KBM-7 (cell line): ENCODE measurements around the gene CACNA1C.
A peak's percentile ranks its signal among the peaks of the same experiment; 100 is the strongest.

ENCODE experiments used
- DNase-seq: peaks from one replicate; pipeline ENCODE4 v3.0.0-alpha.2; 2015
- in situ Hi-C: fragments of 300-500 bp; cut with MboI; formaldehyde crosslinking; loops from 2 replicates; pipeline ENCODE4 v1.14.3; 2020; ENCODE audit warnings: low sequenced_read_pairs, low pct_unique_long_range_greater_than_20kb, mixed read lengths

Gene CACNA1C

DNA sequence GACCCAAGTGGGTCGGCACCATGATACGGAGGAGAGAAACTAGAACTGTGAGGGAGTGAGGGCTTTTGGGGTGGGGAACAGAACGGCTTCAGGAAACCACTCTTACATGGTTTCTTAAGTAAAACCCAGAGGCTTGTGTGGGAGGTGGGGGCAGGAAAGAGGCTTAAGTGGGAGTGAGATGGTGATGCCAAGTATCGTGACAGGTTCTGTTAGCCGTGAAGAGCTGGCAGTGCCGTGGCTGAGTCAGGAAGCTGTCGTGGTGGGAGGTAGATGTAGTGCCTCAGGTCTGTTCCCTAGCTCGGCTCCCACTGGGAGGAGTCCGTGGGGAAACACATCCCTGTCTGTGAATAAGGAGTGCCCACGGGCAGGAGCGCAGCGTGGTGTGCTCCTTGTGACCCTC, 556.2 kb downstream of the CACNA1C start:
- peak; percentile 25 for DNase-seq
- in situ Hi-C loops = no loop called here

- DNase-seq = no peak
- in situ Hi-C loops = no loop called here
These were observed 557.6 kb downstream of the CACNA1C start for GRCh38 chr12:2610358-2610757.

DNA sequence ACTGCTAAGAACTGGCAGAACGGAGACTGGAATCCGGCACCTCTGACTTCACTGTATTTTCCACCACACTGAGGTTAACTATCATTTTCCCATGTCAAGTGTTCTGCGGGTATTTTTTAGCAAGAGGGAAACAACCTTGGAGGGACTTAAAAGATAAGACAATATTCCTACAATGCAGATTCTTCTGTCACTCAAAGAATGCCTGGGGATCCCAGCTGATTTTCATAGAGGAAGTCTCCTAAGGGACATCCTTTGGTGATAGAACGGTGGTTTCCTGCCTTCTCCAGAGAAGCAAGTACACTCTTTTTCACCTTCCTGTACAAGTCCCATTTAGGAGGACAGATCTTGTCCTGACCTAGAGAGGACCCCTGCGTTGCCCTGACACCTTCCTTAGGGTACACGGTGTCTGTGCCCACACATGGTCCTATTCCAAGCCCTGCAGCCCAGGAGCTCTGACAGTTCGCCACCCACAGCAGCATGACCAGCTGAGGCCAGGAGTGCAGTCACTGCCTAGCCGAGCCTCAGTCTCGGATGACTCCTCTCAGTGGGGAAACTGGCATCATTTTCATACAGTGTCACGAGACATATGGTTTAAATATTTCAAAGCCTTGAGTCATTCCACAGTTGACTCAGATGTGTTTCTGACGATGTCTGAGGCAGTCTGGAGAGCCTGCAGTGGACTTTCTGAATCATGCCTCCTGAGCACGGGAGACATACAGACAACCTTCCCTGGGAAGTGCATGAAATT, 560.7 kb downstream of the CACNA1C start:
- in situ Hi-C loops = no loop called here
- peak; percentile 20 for DNase-seq

DNA sequence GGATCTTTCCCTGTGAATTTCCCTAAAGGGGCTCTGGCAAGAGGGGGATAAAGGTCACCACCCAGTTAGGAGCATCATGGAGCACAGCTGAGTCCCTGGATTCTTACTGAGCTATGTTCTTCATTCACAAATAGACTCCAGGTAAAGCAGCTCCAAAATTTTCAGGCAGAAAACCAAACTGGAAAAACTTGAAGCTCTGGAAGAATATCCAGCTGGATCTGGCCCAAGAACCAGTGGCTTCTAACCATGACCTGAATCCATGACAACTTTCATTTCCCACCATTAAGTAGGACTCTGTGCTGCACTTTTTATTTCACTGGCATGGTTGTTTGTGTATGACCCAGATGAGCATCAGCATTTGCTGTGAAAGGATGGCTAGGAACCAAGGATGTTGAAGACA, 561.6 kb downstream of the CACNA1C start:
- no peak for DNase-seq
- in situ Hi-C loops = no loop called here

- in situ Hi-C loops = no loop called here
- DNase-seq = no peak
These were observed 563.0 kb downstream of the CACNA1C start for GRCh38 chr12:2615665-2616402.

DNA sequence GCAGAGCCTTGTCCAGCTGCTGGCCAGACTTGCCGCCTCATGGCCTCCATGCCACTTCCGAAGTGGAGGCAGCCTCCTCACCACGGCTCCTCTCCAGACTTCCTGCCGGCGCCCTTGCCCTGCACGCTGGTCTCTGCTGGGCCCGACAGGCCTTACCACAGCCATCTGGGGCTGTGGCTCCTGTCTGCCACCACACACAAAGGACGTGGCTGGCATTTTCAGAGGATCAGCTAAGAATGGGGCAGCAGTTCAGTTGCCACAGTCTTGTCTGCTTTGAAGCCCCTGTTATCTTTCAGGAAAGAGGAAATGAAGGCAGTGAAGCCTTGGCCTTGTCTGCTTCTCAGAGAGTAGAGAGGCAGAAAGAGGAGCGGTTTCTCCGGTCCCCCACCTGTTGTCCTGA, 564.0 kb downstream of the CACNA1C start:
- peak; percentile 67 for DNase-seq
- in situ Hi-C loops = no loop called here

DNA sequence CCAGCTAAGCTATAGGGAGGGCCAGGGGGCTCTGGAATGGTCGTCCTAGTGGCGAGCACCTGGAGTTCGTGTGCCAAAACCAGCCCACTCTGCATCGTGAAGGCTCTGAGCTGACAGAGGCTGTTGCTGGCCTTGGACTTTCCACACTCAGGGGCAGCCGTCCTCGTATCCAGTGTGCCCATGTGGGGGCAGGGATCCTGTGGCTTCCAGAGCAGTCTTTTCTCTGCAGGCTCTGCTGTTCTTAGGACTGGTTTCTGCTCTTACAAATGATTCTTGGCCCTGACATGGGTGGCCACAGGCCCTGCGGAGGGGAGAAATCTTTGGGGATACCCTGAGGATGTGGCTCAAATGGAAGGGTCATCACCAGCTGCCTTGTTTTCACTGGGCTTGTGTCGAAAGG, 564.6 kb downstream of the CACNA1C start:
- DNase-seq = no peak
- in situ Hi-C loops = no loop called here

- peak; percentile 60 for DNase-seq
- in situ Hi-C loops = no loop called here
These were observed 565.7 kb downstream of the CACNA1C start for GRCh38 chr12:2618291-2618995.

GRCh38 chr12:2619136-2619535, 566.3 kb downstream of the CACNA1C start:
- in situ Hi-C loops = no loop called here
- DNase-seq = no peak

GRCh38 chr12:2622460-2622859, 569.7 kb downstream of the CACNA1C start:
- in situ Hi-C loops = no loop called here
- no peak for DNase-seq

- no peak for DNase-seq
- in situ Hi-C loops = no loop called here
These were observed 570.7 kb downstream of the CACNA1C start for GRCh38 chr12:2623472-2623871.

DNA sequence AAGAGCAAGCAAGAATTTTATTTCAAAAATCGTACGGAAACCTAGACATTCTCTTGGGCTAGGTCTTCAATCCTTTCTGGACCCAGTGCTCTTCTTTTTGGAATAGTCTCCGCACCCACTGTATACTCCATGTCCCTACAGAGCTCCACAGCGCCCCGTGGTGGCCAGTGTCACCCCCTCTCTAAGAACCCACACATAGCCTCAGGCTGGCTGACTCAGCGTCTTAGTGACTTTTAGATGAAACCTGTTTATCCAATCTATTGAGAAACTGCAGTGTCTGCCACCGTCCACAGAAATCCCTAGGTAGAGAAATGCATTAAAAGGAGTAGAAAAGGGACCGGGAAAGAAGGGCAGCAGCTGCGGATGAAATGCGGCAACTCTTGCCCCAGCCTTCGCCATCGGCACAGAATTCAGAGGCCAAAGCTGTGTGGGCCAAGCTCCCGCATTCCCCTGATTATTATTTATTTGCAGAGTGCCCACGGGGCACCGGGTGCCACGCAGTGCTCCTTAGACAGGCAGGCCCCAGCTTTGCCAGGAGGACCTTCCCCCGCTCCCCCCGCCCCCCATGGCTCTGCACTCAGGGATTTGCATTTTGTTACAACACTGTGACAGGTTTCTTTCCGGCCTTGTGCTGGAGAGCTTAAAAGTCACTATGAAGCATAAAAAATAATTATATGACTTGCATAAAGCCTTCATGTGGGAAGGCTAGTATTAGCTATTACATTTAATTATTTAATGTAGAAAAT, 571.9 kb downstream of the CACNA1C start:
- peak; percentile 62 for DNase-seq
- in situ Hi-C loops = no loop called here

DNA sequence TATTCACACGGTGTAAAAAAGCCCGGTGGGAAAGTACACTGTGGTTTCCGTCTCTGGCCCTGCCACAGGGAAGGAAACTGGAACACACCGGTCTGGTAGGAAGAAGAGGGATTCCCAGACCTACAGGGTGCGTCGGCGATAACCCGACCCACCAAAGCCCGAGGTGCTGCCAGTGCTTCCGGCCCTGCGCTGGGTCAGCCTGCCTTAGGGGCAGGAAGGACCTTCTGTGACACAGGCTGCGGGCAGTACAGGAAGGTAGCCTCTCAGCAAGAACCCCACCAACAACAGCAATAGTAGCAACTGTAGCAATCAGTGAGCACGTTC, 572.5 kb downstream of the CACNA1C start:
- no peak for DNase-seq

DNA sequence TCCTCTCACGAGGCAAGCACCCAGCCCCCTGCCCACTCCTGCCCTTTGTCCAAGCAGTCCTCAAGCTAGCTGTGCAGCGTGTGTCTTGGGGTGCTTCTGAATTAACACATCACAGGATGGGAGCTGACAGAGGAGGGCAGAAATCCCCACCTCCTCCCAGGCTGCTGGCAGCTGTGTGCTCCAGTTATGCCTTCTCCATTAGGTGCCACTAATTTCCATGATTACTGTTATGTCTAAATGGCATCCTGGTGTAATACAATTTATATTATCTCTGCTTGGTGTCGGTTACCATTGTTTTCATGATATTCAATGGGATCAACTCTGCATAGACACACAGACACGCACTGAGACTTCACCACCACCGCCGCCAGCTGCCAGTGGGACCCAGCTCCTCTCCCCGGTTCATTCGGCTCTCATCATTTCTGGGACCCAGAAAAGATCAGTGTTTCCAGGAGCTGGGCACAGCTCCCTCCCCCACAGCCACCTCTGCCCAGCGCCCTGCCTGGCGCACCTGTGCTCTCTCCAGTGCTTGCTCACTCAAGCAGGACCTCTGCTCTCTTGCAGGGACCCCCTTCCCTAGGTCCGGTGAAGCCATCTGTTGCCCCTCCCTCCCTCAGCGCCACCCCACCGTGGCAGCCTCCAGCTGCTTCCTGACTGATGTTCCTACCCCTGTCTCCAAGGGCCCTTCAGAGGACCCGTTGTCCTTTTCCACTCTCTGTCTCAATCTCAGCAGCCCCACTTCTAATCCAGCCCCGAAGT, 574.5 kb downstream of the CACNA1C start:
- DNase-seq = no peak
- in situ Hi-C loops = no loop called here

More for the DNA sequence above, 572.5 kb downstream of the CACNA1C start:
- in situ Hi-C loops = no loop called here

DNA sequence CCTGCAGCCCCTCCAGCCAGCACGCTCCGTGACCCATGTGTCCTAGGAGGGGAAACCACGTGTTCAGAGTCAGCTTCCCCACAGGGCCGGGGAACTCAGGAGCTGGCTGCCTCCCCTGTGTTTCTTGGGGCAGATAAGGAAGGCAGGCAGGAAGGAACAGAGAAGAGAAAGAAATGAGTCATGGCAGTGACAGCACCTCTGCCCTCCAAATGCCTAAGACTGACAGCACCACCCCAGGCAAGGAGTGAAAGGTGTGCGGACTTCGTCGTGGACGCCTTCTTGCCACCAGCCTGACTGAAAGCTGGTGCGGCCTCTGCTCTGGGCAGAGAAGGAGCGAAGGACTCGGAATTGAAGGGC, 575.0 kb downstream of the CACNA1C start:
- DNase-seq = no peak
- in situ Hi-C loops = no loop called here

- no peak for DNase-seq
- in situ Hi-C loops = no loop called here
These were observed 575.6 kb downstream of the CACNA1C start for GRCh38 chr12:2628401-2628800.

GRCh38 chr12:2629051-2629450, 576.3 kb downstream of the CACNA1C start:
- in situ Hi-C loops = no loop called here
- no peak for DNase-seq

DNA sequence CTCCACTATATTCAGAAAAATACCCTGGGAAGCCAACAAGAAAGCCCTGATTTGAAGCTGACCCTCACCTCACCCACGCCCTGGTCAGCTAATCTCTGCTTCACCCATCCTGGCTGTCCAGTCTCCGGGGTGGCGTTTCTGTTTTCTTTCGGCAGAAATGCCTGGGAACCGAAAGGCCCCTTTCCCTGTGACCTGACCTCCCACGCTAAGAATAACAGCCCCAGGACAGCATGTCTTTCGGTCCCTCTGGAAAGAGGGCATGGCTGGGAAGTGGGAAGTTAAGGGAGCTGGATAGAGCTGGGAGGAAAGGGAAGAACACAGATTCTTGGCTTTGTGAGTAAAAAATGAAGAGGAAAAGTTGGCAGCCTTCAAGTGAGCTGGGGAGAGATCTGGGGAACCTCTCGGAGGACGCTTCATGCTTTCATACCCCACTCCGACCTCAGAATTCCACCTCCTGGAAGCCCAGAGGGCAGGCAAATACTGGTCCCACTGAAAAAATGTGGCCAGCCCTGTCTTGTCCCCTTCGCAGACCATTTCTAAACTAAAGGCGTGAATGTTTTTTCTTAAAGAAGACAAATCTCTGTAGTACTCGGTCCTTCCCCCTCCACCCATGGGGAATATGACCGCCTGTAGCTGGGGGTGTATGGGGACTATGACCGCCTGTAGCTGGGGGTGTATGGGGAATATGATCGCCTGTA, 579.0 kb downstream of the CACNA1C start:
- DNase-seq = no peak
- in situ Hi-C loops = no loop called here
